GM21825 (cell line): Measurements from ENCODE around the gene MRPS10.

Experiments used
- ATAC-seq: cut with Tn5 transposase; IDR thresholded peaks from one replicate; pipeline ENCODE4 v1.9.1; 2021; ENCODE audit warnings: mild to moderate bottlenecking, moderate library complexity; ENCODE audit not compliant: unreplicated experiment

MRPS10 gene

GRCh38 chr6:42217519-42218367 lies at the start of gene MRPS10:
MRPS10 (minus strand) TSS chr6:42217861; CDS start chr6:42217849, 12 bp downstream.
- peak; percentile 92 for ATAC-seq

DNA sequence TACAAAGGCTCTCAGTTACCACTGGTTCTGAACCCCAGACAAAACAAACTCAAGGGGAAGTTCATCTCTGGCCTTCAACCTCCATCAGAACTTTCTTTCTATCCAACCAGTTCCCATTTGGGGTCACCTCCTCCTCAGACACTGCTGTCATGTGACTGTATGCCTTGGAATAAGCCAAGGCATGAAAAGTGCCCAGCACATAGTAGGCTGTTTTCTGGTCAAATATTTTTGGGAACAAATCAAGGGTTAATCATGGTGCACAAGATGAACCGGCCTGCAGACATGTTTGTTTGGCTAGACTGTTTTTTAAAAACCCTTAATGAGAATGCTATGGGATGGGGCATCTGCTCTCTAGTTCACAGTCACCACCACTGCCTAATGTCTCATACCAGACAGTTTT lies 48.9 kb upstream of the MRPS10 start:
- no peak for ATAC-seq

DNA sequence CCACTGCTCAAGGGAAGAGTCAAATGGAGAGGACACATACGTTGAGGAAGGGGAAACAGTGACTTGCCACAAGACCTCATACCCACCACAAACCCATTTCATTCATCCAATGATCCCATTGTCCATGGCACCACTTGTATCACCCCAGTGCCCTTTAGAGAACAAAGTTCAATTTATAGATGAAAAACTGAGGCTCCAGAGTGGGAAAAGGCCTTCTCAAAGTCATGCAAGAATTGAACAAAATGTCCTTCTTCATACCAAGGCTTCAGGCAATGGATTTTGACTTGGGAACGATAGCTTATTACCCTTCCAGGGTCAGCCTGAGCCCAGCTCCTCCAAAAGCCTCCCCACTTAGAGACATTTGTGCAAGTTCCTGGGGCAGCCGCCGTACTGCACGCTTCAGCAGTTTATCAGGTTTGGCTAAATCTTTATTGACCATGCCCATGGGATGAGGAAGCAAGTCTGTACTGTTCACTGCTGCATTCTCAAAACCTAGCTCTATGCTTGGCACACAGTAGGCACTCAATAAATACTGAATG lies 47.3 kb upstream of the MRPS10 start:
- no peak for ATAC-seq

DNA sequence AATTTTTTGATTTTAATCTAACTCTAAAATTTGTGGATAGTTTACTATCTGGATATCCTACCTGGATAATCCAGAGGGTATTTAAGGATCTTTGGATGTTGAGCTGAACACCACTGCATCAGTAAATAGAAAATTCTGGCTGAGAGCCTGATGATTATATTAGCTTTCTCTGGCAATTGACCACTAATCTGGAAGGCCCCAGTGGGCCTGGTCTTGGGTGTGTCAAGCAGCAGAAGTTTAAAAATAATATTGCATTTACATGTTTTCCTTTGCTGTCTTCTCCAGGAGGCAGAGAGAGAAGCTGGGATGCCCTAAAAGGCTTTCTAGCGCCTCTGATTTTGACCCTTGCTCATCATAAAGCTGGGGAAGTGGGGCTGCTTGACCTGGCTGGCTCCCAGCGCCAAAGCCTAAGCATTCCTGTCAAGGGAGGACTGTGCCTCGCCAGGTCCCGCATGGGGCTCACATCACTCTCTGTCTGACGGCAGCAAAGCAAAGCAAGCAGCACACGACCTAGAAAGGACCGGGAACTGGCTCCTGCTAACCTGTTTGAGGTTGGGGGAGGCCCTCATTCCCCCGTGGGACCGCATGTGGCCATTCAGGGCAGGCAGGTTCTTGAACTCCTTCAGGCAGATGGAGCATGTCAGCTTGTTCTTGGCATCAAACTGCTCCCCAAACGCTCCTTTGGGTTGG lies 46.6 kb upstream of the MRPS10 start:
- ATAC-seq = no peak

- no peak for ATAC-seq
These were observed 45.6 kb upstream of the MRPS10 start for GRCh38 chr6:42263165-42263728.

DNA sequence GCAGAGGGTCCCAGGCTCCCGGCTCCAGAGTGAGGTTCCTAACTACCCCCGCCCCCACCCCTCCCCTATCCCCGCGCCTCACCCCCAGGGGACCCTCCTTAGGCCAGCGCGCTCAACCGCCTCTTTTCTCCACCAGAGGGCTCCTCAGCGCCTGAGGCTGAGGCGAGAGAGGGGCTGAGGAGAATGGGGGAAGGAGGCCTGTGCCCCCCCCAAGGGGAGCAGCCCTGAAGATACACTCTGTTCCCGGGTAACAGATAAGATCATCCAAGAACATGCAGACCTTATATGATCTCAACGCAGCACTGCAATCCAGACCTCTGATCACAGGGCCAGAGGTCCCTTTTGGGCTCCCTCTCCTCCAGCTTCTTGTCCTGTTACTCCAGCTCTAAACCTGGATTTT lies 43.3 kb upstream of the MRPS10 start:
- ATAC-seq = no peak

DNA sequence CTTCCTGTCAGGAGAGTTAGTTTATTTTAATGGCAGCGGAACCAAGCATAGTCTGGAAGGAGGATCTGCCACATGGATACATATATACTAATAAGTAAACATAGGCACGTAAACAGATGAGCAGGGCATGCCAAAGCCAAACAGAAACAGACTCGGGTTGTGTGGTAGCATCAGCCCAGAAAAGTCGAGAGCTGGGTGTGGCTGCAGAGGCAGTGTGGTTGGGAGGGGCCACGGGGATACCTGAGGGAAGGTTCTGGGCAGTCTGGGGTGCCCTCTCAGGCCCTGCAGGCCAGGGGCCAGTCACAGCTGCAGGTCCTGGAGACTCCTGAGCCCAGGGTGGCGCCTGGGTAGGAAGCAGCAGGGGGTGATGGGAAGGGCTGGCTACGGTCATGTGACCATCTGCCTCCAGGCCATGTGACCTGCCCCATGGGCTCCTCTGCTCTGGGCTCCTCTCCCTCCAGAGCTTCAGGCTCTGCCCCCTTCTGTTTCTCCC lies 42.8 kb upstream of the MRPS10 start:
- no peak for ATAC-seq

GRCh38 chr6:42259841-42260395 lies 42.3 kb upstream of the MRPS10 start:
- no peak for ATAC-seq

DNA sequence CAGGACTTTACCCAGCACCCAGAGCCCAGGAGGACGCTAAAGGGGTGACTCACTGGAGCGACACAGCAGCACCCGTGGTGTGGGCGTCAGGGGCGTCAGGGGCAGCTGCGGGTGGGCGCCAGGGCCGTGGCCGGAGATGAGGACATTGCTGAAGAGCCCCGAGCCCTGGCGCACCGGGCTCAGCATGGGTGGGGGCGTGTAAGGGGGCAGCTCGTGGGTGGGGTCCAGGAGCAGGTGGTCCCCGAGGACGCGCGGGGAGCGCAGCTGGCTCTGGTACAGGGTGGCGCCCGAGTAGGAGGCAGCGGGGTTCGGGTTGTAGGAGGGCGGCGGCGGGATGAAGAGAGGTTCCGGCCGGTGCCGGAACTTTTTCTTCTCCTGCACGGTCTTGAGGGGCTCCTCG lies 41.6 kb upstream of the MRPS10 start:
- ATAC-seq = no peak

DNA sequence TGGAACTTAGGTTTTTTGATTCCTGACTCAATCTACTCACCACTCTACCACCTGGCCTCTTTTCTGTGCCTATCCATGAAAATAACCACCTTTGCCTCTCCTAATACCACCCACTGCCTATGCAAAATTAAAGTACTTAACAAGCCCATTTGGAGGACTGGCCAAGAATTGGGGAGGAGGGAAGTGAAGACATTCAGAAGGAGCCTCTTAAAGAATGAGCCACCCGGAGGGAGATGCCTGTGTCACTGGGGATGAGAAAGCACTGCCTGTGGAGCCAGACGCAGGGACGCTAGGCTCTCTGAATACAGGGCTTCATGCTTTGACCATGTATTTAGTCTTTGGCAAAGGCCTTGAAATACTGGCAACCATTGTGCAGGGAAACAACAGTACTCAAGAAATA lies 40.0 kb upstream of the MRPS10 start:
- no peak for ATAC-seq

DNA sequence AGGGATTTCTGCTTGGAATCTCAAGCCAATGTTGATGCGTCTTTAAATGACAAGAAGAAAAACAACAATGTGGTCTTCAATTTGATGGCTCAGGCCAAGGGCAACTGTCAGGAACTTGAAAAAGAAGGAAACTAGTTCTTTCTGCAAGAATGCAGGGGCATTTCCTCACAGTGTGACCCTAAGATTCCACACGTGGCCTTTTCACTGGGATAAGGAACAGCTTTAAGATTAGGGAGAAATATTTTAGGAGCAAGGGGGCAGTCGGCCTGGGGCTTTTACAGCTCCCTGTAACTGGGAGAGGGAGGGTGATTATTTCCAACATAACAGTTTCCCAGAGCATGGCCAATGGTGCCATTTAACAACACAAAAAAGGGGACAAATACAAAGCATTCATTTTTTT lies 39.4 kb upstream of the MRPS10 start:
- no peak for ATAC-seq

GRCh38 chr6:42255050-42255449 lies 37.4 kb upstream of the MRPS10 start:
- ATAC-seq = no peak

- no peak for ATAC-seq
These were observed 36.8 kb upstream of the MRPS10 start for GRCh38 chr6:42254505-42254904.

DNA sequence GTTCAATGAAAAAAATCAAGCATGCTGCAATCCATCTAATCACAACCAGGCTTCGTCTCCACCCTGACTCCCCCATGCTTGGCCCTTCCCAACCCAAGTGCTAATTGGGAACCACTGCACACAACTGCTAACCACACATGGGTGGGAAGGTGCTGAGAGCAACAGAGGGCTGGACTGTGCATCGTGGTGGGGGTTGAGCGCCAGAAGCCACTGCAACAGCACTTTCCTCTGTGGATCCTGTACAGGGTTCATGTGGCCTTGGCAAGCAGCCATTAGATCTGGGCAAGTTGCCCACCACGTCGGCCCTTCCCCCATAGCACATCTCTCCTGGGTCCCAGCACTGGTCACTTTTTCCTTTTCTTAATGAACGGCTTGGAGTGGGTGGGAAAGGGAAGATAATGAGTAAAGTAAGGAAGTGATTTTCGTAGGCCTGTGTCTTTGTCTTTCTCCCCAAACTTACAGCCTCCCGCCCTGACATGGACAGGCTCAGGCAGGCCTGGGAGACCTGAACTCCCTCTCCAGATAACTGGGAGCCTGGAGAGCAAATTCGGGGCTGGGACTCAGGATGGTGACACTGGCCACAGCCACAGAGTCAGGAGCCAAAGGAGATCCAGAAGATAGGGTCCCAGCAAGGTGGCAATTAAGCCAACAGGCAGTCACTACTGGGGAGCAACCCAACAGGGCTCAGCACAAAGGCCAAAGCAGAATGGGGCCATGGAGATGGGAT lies 34.4 kb upstream of the MRPS10 start:
- no peak for ATAC-seq

- ATAC-seq = no peak
These were observed 33.8 kb upstream of the MRPS10 start for GRCh38 chr6:42251500-42251899.

GRCh38 chr6:42250274-42250931 lies 32.7 kb upstream of the MRPS10 start:
- ATAC-seq = no peak

- no peak for ATAC-seq
These were observed 31.6 kb upstream of the MRPS10 start for GRCh38 chr6:42249279-42249678.

DNA sequence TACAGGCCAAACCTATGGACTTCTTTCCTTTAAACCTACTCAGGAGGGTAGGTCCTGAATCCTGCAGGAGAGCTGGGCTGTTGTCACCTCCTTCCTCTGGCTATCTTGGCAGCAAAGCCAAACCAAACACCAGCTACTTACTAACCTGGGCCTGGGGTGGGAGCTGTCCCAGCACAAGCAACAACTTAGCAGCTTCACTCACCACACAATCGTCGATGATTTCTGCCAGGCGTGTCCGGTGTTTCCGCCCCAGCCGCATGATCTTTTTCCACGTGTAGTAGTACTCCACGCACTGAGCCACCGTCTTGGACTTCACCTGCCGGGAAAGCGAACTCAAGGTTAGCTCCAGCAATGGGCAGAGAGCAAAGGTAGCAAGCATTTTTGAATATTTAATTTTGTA lies 25.4 kb upstream of the MRPS10 start:
- no peak for ATAC-seq

DNA sequence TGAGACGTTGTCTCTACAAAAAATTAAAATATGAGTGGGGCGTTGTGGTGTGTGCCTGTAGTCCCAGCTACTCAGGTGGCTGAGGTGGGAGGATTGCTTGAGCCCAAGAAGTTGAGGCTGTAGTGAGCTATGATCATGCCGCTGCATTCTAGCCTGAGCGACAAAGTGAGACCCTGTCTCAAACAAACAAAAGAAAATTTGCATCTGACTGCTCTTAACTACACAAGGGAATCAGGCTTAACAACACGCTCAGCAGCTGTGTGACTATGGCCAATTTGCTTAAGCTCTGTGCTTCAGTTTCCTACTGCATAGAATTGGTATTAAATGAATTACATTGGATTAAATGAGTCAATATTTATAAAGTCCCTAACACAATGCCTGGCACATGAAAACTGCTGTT lies 24.3 kb upstream of the MRPS10 start:
- ATAC-seq = no peak

- no peak for ATAC-seq
These were observed 22.2 kb upstream of the MRPS10 start for GRCh38 chr6:42239736-42240375.
